HG03460 (cell line): Measurements from ENCODE around the gene CRISPLD2.

Source experiments
- ATAC-seq: cut with Tn5 transposase; IDR thresholded peaks from one replicate; pipeline ENCODE4 v1.9.1; 2021; ENCODE audit not compliant: unreplicated experiment

Gene CRISPLD2

DNA sequence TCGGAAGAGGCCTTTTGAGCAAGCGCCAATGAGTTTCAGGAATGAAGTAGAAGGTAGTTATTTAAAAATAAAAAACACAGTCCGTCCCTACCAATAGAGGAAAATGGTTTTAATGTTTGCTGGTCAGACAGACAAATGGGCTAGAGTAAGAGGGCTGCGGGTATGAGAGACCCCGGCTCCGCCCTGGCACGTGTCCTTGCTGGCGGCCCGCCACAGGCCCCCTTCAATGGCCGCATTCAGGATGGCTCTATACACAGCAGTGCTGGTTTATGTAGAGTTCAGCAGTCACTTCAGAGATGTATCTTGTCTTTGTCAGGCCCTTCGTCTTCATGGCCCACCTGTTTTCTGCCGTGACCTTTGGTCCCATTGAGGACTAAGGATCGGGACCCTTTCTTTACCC lies 87.3 kb downstream of the CRISPLD2 start:
- no peak for ATAC-seq

DNA sequence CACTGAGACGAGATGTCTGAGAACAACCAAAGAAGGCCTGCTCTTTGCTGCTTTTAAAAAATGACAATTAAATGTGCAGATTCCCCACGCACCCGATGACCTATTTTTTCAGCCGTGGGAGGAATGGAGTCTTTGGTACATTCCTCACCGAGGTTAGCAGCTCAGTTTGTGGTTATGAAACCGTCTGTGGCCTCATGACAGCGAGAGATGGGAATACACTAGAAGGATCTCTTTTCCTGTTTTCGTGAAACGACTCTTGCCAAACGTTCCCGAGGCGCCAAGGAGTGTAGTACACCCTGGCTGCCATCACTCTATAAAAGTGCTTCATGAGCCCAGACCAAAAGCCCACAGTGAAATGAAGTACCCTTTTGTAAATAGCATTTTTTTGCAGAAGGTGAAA lies 87.8 kb downstream of the CRISPLD2 start:
- no peak for ATAC-seq

DNA sequence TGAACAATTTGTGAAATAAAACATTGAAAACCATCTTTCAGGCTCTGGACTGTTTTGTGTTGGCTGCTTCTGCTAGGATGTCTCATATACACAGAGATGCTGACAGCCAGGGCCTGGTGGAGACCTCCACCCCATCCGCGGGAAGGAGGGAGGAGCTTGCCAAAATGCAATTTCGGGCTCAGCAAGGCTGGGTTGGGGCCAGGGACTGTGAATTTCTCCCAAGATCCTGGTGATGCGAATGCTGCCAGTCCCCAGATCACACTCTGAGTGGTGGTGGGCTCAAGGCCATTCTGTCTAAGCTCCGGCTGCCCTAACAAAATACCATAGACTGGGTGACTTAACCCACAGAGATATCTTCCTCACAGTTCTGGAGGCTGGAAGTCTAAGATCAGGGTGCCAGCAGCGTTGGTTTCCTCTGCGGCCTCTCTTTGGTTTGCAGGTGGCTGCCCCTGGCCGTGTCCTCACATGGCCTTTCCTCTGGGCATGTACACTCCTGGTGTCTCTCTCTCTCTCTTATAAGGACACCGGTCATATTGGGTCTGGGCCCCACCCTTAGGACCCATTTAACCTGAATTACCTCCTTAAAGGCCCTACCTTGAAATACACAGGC lies 89.8 kb downstream of the CRISPLD2 start:
- ATAC-seq = no peak

DNA sequence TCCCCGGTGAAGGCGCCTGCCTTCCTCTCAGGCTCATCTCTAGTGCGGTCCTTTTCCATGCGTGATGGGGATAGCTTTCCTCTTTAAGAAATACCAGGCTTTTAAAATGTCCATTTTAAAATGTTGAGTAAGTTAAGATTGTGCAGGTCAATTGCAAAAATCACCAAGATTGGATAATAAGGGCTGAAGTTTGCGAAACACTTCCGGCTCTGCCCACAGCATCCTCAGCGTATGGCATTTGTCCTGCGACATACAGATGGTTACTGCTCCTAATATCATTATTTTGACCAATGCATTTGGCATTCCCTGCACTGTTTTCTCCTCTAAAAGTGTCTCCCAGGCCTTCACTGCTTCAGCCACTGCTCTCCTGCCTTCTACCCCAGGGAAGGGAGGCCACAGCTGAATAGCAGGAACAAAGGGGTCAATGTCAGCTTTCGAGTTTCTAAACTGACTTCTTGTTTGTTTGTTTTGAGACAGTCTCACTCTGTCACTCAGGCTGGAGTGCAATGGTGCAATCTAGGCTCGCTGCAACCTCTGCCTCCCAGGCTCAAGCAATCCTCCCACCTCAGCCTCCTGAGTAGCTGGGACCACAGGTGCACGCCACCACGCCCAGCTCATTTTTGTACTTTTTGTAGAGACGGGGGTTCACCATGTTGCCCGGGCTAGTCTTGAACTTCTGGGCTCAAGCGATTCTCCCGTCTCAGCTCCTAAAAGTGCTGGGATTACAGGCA lies 91.9 kb downstream of the CRISPLD2 start:
- ATAC-seq = no peak

DNA sequence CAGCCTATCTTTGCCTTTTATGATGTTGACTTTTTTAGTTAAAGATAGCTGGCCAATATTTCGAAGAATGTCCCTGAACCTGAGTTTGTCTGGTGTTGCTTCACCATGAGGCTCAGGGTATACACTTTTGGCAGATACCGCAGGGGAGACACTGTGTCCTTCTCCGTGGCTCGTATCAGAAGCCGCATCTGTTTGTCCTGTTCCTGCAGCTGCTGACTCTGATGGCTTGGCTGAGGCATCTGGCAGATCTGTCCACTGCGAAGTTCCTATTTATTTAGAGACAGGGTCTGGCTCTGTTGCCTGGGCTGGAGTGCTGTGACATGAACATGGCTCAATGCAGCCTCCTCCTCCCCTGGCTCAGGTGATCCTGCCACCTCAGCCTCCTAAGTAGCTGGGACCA lies 93.5 kb downstream of the CRISPLD2 start:
- ATAC-seq = no peak

DNA sequence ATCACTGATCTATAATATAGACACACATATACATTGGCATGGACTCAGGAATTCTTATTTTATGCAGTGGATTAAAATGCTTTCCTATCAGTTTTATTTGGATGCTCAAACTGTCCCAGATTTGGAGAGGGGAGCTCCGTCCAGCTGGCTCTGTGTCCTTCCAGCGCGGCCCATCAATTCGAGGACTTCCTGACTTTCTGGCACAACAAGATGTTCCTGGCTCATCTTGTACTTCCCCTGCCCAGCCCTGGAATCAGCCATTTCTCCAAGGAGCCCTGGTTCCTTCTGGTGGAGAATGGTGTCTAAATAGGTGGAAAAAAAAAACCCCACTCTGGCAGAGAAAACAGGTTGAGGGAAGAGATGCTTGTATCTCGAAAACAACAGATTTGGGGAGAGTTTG lies 94.5 kb downstream of the CRISPLD2 start:
- no peak for ATAC-seq

DNA sequence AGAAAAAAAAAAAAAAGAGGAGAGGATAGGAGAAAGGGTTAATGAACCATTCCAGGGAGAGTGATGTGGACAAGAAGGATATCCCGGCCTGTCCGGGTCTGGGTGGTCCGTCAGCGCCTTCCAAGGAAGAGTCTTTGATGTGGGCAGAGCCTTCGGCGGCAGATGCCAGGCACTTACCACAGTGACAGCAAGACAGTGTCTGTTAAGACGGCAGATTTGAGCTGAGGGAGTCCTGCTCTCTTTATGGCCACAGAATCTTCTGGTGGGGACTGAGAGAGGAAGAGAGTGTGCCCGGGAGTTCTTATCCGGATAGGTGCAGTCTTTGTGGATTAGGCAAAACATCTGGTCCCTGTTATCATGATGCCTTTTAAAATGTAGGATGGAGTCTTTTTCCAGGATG lies 96.4 kb downstream of the CRISPLD2 start:
- ATAC-seq = no peak

DNA sequence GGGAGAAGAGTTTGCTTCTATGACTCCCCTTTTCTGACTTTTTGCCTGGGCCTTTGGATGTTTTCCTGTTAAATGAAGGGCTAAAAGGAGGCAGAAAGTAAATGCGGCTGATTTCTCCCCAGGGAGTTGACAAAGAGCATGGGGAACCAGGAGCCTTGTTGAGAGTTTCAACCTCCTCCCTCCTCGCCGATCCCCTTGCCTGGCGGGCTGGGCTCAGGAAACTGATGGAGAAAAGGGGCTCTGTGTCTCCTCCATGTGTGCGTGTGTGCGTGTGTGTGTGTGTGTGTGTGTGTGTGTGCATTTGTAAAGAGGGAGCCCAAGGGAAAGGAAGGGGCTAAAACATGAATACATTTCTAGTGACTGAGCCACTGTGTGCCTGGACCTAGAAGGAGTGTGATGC lies 97.1 kb downstream of the CRISPLD2 start:
- ATAC-seq = no peak

DNA sequence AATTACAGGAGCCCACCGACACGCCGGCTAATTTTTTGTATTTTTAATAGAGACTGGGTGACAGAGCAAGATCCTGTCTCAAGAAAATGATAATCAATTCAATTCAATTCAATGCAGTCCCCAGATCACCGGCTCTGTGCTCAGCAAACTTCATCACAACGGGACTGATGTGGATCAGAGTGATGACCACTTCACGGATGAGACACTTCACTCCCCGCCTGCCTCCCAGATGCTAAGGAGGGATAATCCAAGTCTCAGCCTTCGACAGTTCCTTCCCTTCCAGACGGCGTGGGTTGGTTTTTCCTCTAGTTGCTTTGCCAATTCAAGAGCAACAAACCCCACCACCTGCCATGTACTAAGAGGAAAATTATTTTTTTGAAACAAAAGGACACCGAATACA lies 97.7 kb downstream of the CRISPLD2 start:
- ATAC-seq = no peak

DNA sequence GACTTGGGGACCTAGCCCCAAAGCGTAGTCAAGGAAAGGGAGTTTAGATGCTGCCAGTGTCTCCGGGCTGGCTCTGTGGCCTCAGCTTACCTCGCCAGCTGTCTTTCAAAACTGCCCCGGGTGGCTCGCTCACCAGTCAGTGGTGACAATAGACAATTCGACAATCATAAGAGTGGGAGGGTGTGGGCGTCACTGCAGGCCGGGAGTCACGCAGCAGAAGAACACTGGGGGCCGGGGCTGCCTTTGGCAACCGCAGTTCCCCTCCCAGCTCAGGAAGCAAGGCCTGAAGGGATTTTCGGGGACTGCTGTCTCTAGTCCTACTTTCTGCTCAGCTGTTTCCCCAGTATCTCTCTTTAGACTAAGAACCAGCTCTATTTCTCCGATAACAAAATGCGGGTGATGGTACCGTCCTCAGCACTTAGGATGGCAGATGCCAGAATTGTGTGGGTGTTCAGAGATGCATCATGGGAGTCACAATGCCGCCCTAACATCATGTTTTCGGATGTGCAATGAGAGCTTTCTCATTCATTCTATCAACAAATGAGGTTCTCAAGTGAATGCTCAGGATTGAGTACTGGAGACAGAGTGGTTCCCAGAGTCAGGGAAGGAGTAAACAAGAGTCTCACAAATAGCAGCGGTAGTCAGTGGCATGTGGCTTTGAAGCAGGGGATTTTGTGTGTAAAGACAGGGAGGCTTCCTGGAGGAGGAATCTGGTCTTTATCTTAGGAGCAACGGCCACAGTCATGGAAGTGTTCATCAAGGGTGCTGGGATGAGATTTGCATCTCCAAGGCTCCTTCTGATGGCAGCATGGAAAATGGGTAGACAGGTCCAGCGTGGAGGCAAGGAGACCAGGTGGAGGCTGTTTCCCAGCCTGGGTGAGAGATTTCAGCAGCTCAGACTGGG lies 98.5 kb downstream of the CRISPLD2 start:
- no peak for ATAC-seq

DNA sequence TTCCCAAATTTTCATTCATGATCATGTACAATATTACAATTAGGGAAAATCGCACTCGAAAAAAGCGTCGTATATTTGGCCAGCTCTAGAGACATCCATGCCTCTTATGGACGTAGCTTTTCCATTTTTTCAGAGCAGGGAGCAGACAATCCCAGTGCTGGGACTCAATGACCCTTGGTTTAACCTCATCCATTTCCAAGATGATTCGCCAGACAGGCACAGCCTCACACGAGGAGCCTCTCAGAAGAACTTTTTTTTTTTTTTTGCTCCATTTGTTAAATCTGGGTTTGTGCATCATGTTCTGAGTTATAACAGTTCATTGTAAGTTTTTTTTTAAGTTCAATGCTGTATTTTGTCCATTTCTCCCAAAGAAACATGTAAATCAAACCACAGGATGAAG lies 99.5 kb downstream of the CRISPLD2 start:
- ATAC-seq = no peak

DNA sequence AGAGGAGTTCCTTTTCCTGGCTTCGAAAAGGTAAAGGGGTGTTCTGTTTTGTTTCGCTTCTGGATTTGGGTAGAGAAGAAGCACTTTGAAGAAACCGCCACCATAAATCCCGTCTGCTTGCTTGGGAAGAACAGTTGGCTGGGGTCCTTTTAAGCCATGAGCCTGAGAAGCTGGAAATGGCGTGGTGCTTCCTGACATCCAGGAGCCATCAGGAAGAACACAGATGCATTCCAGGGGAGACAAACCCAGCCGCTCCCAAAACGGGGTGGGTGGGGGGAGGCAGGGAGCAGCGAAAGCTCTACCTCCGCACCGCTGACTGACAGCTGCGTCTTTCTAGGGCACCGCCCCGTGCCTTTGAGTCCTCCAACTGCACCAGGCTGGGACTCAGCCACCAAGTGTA lies 99.9 kb downstream of the CRISPLD2 start:
- ATAC-seq = no peak

DNA sequence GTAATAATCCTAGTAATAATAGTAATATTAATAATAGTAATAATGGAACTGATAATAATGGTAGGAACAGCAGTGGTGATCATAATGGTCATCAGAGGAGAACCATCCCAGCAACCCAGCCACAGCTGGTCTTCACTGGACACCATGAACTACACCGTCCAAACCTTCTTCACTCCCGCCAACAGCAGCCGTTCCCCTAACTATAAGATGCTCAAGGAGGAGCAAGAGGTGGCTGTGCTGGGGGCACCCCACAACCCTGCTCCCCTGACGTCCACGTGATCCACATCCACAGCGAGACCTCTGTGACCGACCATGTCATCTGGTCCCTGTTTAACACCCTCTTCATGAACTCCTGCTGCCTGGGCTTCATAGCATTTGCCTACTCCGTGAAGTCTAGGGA lies 100.5 kb downstream of the CRISPLD2 start:
- ATAC-seq = no peak

DNA sequence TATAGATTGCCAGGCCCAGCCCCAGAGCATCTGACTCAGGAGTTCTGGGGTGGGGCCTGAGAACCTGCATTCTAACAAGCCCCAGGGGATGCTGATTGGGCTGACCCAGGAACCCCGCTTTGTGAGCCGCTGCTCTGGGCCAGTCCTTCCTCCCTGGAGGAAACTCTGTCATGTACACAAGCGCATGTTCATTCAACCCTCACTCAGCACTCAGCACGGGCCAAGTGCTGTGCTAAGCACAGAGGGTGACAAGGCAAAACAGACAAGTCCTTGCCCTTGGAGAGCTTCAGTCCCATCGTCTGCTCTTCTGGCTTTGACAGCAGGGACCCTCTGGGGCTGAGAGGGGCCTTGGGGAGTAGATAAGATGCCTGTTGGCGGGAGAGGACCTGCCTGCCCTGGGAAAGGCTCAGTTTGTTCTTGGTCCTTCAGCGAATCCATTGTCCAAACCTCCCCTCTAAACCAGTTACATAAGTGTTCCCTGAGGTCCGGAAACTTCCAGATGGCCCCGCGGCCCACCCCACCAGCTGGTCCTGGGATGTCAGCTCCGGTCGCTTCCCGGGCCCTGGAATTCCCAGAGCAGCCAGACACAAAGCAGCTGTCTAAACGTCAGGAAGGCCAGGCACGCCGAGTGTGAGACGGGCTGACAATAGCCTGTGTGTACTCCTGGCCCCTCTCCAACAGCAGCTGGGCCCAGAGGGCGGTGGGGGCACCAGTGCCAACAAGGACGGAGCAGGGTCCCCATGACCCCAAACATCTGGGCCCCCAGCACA lies 102.8 kb downstream of the CRISPLD2 start:
- ATAC-seq = no peak

DNA sequence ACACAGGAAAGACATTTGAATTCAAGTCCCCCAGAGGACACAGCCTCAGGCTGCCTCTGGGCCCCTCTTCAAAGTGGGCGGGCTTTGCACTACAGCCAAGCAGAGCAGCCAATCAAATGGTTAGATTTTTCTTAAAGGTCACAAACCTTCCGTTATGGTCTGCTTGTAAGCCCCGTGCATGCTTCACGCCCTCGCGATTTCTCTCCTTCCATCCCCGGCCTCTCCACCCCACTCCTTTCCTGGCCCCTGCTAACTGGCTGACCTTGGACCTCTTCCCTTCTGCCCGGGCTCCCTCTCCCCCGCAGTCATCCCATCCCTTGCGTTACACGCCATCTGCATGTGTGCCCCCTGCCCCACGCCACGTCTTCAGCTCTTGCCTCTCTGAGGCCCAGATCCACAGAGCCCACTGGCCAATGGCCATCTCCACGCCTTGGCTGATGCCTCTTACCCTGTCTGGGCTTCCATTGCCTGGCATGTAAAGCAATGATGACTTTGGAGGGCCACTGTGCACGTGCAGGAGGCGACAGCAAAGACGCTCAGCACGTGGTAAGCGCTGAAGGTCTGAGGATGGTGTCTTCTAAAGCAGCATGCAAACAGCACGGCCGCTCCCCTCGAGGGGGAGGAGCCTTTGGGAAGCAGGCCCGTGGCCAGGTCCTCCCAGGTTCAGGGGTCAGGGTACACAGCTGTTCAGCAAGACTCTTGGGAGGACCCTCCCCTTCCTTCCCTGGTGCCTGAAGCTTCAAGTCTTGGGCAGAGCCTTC lies 104.7 kb downstream of the CRISPLD2 start:
- ATAC-seq = no peak

DNA sequence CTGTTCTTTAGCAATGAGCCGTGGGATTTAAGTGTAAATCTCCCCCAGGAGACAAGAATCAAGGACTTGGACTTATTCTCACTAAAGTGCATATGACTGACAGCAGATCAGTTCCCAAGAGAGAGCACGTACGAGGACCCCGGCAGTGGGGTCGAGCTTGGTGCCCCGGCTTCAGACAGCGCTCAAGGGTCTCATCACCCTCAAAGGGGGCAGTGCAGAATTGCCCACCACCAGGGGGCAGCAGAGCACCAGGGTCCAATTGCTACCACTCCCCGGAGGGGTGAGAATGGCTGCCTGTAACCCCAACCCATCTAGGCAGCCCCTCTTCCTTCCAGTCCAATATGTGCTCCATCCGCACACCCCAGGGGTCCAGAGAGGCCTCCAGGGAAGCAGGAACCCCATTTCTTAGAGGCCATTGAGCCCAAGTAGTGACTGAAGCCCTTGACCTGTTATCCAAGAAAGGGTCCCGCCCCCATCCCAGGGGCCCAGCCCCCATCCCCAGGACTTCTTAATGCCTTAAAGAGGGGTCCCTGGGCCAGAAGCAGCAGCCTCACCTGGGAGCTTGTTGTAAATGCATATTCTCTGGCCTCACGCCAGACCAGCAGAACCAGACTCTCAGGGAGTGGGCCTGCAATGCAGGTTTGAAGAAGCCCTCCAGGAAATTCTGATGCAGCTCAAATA lies 105.4 kb downstream of the CRISPLD2 start:
- no peak for ATAC-seq

DNA sequence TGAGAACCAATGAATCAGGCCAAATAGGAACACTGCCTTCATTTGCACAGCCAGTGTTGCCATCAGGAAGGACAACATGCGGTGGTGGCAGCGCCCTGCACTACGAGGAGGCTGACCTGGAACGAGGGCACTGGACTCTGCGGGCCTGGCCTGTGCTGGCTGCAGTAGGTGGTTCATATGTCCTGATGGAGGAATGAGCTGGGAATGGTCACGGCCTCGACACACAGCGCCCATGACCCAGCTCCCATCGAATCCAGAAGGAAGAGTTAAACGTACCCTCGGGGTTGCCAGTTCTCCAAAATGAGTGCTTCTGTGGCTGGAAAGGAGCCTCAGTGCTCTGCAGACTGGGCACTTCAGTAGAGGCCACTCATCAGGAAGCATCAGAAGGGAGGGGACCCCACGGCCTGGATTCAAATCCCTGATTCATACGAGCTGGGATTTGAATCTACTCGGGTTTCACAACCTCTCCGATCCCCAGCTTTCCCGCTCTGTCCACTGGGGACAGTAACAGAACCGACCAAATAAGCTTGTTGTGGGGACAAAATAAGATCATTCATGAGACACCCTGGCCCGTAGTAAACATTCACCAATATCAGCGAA lies 106.1 kb downstream of the CRISPLD2 start:
- ATAC-seq = no peak

DNA sequence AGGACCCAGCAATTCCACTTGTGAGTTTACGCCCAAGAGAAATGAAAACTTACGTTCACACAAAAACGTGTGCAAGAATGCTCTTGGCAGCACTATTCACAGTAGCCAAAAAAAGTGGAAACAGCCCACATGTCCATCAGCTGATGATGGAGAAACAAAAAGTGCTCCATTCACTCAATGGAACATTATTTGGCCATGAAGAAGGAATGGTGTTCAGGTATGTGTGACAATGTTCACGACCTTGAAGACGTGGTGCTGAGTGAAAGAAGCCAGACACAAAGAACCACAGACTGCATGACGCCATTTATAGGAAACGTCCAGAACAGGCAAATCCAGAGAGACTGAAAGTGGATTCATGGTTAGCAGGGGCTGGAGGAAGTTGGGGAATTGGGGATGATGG lies 106.7 kb downstream of the CRISPLD2 start:
- ATAC-seq = no peak
